NCI-H69 (cell line): ENCODE results near the gene TRIM75.
"Not testable (repeated sequence)": the region's sequence is repeated elsewhere in the genome, so short reads cannot be mapped to it uniquely, and the experiment has no call there.

Source experiments
- DNase-seq: peaks from one replicate; lab custom pipeline; 2025; lab: John Stamatoyannopoulos, UW

The TRIM75 gene

GRCh38 chr4:165053645-165054044, at the start of gene TRIM75:
Gene TRIM75, plus strand, starts transcription at chr4:165053866. Its CDS starts 5,282 bp downstream, at chr4:165059148.
- DNase-seq, result peak; percentile 14

DNA sequence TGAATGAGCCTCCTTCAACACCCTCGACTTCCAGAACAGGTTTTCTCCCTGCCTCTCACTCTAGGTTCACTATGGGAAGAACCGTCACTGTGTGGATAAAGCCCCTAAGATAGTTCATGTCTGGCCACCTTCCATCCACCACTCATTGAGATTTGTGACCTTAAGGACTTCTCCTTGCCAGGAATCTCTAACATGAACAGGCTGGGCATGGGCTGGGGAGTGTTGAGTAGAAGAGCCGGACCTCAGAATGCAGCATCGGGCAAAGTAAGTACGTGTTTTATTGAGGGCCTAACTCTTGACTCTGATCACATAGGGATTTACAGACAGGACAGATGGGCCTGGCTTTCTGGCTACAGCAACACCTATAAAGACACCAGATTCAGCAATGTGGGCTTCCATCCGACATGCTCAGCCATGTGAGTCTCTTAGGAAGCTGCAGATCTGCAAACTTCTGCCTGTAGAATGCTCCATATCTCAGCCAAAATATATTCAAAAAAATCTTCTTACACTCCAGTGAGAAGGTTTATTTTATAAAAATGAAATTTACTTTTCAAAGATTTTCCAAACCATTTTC, 48.2 kb upstream of the TRIM75 start:
- no peak for DNase-seq

- DNase-seq, result peak; percentile 29
These were observed 47.2 kb upstream of the TRIM75 start for GRCh38 chr4:165006456-165006855.

DNA sequence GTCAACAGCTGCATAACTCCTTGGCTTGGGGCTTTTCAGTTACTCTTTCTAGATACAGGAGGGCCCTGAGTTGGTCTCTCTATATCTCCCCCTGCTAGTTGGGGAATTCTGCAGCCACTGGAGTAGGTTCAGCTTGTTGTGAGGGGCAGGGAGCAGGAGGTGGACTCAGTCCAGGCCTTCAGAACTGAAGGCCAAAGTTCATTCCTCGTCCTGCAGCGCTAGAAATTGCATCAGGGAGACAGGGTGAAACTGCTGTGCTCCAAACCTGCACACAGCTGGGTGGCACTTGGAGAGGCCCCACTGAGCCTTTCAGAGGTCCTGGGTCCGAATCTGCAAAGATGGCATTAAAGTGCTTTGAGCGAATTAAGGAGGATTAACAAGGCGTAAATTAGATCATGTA, 46.8 kb upstream of the TRIM75 start:
- DNase-seq, result no peak

- DNase-seq, result no peak
These were observed 44.0 kb upstream of the TRIM75 start for GRCh38 chr4:165009493-165010227.

DNA sequence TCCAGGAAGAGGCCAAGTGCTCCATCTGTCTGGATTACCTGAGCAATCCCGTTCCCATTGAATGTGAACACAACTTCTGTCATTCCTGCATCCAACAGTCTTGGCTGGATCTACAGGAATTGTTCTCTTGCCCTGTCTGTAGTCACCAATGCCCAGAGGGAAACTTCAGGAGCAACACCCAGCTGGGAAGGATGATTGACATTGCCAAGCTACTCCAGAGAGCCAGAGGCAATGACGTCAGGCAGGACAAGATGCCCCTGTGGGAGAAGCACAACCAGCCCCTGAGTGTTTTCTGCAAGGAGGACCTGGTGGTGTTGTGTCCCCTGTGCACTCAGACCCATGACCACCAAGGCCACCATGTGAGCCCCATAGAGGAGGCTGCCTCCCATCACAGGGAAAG, 43.2 kb upstream of the TRIM75 start:
- DNase-seq, result no peak

DNA sequence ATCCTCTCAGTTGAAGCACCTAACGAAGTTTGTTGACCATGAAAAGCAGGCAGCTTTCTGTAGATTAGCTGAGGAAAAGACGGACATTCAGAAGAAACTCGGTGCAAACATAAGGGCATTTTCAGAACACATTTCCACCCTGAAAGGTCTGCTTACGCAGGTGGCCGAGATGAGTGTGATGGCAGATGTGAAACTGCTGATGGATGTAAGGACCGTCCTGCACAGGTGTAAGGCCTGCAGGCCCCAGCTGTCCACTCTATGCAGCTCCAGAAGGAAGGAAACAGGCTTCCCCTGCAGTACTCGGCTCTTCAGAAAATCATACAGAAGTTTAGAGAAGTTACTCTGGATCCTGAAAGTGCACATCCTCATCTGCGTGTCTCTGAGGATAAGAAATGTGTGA, 42.7 kb upstream of the TRIM75 start:
- DNase-seq, result no peak

DNA sequence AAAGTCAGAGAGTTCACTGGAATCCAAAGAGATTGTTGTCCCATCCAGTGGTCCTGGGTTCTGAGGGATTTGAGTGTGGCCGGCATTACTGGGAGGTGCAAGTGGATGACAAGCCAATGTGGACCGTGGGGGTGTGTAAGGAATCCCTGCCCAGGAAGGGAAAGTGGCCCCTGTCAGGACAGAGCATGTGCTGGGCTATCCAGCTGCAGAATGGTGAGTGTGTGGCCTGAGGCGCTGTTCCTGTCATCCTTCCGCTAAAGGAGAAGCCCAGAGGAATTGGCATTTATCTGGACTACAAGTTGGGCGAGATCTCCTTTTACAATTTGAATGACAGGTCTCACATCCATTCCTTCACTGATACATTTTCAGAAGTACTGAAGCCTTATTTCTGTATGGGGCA, 42.3 kb upstream of the TRIM75 start:
- DNase-seq, result no peak

GRCh38 chr4:165013691-165014090, 40.0 kb upstream of the TRIM75 start:
- no peak for DNase-seq

- DNase-seq, result peak; percentile 11
These were observed 36.7 kb upstream of the TRIM75 start for GRCh38 chr4:165016971-165017370.

DNA sequence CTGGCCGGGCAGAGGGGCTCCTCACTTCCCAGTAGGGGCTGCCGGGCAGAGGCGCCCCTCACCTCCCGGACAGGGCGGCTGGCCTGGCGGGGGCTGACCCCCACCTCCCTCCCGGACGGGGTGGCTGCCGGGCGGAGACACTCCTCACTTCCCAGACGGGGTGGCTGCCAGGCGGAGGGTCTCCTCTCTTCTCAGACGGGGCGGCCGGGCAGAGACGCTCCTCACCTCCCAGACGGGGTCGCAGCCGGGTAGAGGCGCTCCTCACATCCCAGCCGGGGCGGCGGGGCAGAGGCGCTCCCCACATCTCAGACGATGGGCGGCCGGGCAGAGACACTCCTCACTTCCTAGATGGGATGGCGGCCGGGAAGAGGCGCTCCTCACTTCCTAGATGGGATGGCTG, 33.7 kb upstream of the TRIM75 start:
- not testable (repeated sequence) for DNase-seq

GRCh38 chr4:165025782-165026181, 27.9 kb upstream of the TRIM75 start:
- not testable (repeated sequence) for DNase-seq

GRCh38 chr4:165027762-165028402, 25.8 kb upstream of the TRIM75 start:
- DNase-seq, result no peak

GRCh38 chr4:165031436-165032211, 22.0 kb upstream of the TRIM75 start, which contains the start of gene TRIM60:
Gene TRIM60, plus strand, starts transcription at chr4:165031999. Its CDS starts 8,074 bp downstream, at chr4:165040073.
- DNase-seq, result no peak

DNA sequence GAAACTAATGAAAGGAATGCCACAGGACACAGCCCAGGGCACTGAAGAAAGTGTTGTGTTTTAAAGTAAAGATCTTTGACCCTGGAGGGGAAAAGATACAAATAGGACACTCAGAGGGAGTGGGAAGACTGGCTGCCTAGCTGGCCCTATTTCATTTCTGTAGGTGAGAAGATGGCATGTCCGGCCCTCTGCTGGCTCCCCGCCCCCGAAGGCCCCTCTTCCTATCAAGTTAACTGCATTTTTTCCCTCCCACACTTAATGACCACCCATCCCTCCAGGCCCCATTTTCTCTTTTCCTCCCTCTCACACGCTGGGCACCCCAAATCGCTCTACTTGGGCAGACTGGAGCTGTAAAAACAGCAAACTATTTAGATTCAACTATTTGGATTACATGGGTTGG, 5.5 kb upstream of the TRIM75 start:
- DNase-seq, result no peak

GRCh38 chr4:165052627-165053026, 1.0 kb upstream of the TRIM75 start:
- peak; percentile 1 for DNase-seq

GRCh38 chr4:165055601-165056000, 1.9 kb downstream of the TRIM75 start:
- no peak for DNase-seq

DNA sequence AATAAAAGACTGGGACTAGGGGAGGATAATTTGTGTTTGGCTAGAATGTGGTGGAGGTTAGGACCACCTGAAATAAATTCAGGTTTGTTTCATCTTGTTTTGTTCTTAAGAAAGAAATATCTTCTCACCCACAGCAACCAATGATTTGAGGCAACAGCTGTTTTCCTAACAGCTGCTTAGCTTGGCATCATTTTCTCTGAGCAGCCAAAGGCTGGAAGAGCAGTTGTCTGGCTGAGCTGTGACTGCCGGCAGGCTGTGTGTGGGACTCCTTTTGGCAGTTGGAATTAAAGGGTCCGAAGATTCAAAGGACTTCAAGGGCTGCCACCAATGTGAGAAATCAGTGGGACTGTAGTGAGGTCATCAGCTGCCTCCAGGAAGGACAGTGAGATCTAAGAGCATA, 5.0 kb downstream of the TRIM75 start:
- no peak for DNase-seq

GRCh38 chr4:165059386-165059785, 5.7 kb downstream of the TRIM75 start:
- peak; percentile 19 for DNase-seq

DNA sequence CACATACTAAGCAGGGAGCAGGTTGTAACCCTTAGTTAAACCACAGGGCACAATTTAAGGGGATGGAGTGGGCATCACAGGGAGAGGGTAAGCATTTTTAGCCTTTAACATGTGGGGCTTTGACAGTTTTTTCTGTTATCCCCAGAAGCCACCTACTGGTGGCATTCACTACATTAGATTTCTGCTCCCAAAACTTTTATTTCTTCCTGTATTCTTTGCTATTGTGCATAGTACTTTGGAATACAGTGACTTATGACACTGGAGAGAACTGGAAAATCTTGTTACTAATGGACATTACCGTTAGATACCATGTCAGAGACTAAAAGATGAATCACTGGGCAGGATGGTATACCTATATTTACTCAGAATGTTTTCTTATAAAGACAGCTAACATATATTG, 7.3 kb downstream of the TRIM75 start:
- peak; percentile 2 for DNase-seq

GRCh38 chr4:165070560-165070959, 16.9 kb downstream of the TRIM75 start:
- no peak for DNase-seq

DNA sequence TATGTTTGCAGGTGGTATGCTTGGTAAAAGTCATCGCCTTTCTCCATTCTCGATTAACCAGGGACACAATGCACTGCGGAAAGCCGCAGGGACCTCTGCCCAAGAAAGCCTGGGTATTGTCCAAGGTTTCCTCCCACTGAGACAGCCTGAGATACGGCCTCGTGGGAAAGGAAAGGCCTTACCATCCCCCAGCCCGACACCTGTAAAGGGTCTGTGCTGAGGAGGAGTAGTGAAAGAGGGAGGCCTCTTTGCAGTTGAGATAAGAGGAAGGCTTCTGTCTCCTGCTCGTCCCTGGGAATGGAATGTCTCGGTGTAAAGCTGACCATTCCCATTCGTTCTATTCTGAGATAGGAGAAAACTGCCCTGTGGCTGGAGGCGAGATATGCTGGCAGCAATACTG, 19.7 kb downstream of the TRIM75 start:
- DNase-seq, result not testable (repeated sequence)
